HG03432 (cell line): ENCODE measurements around the gene NFATC2.

Experiments used
- ATAC-seq: cut with Tn5 transposase; IDR thresholded peaks from one replicate; pipeline ENCODE4 v1.9.1; 2021; ENCODE audit warnings: mild to moderate bottlenecking, moderate library complexity; ENCODE audit not compliant: unreplicated experiment

Gene NFATC2

DNA sequence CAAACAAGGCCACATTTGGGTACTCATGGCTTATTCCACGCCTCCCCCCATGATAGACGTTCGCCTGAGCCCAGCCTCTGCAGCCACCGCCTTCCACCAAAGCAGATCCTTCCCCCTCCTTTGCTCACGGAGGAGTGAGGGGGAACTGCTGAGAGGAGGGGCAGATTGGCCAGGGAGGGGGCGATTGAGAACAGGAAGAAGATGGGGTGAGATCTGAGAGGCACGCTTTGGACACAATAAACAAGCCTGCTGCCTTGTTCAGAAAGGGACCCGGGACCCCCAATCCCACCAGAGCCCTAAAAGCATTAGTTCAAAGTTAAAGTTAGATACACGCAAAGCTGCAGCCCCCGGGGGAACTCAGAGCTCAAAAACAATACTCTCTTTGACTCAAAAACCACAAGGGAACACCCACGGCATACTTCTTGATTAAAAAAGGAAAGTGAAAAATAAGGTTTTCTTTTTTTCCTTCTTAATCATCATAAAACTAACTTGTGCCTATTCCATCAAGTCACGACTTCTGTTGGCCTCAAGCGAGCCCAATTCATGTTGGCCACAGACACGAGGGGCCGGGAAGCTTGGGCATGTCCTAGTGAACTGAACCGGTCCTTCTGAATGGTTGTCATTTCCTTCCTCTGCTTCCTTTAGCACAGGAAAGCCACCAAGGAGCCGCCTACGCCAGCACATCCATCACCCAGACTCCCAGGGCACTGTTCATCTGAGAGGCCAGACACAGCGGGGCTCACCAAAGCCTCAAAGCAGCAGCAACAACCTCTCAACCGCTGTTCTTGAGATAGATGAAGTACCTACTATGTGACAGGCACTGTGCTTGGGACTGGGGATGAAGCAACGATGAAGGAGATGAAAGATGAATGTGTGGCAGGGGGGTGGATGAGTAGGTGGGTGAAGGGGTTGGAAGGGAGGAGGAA lies 44.7 kb downstream of the NFATC2 start:
- ATAC-seq: peak; percentile 55

DNA sequence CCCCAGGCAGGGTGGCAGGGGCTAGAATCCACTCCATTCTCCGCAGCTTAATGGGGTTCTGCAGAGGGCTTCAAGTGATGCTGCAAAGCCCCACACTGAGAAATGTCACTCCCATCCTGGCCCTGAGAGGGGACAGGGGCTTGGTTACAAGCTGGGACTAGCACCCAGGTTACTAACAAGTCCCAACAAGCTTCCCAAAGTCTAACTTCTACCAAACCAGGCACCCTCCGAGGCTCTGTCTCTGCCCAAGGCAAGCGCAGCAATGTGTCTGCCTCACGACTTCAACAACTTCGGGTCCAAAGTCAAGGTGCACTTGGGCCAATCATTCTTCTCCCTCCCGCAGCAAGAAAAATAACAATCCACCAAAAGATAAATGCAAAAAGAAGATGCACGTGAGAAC lies 45.6 kb downstream of the NFATC2 start:
- no peak for ATAC-seq

DNA sequence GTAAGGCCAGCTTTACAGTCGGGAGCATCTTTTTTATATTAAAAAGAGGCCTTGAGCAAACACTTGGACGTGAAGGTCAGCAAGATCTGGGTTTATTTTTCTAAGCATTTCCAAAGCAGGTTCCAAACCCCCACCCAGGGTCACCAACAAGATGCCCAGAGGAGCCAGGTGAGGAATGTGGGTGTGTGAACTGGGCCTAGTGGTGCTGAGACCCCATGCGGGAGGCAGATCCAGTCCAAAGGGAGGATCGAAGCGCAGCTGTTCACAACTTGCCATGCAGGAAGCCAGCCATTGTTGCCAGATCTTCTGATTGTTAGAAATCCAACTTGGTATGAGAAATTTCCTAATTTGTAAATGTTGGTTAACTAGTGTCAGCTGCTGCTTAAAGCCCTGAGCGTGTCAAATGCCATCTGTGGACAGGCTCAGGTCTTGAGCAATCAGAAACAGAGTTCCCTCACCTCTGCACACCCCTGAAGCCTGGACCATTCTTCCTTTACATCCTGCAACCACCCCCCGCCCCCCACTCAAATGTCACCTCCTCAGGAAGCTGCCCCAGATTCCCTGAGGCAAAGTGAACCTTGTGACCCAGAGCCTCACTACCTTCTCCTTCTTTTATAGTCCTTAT lies 46.5 kb downstream of the NFATC2 start:
- ATAC-seq: no peak

DNA sequence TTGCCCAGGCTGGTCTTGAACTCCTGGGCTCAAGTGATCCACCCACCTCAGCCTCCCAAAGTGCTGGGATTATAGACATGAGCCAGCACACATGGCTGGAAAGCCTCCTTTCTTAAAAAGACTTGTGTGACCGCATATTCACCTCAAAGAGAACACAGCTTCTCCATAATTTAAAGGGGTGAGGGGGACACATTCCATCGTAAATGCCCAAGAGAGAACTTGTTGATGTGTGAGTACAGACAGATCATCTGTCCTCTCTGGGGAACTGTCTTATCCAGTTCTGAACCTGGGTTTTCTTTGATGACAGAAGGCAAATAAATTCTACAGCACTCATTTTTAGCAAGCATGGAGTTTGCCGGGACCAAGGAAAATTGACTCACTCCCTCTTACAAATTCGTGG lies 47.2 kb downstream of the NFATC2 start:
- ATAC-seq: no peak

DNA sequence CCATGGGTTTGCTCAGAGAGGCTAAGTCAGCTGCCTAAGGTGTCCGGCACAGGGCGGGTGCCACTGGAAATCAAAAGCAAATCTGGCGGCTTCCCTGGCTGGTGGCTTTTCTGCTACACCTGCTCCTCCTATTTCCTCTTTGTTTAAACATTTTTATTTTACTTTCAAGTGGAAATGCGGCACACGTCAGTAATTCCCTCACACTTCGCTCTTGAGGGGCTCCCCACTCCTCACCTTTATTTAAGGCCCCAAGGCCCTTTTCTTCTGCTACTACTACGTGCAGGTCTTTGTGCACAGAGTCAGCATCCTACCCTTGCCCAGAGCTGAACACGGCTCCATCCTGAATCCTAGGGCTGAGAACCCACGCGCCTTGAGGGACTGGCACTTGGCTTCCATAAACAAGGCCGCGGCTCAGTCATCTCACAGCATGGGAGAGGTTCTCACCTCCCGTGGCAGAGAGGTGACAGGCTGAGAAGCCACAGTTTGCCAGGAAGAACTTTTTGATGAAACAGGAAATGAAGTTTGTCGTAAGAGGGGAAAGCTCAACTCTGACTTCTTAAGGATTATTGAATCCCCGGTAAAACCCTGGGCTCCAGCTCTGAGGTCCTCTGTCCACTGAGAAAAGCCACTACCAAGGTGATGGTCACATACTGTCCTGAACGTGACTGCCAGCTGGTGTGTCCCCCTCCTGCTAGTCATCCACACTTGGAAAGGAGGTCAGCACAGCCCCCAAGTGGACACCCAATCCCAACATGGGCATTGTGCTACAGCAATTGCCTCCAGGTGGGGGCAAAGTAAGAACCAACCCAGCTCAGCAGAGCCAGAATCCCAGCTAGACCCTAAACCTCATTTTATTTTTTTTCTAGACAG lies 48.0 kb downstream of the NFATC2 start:
- ATAC-seq: no peak

DNA sequence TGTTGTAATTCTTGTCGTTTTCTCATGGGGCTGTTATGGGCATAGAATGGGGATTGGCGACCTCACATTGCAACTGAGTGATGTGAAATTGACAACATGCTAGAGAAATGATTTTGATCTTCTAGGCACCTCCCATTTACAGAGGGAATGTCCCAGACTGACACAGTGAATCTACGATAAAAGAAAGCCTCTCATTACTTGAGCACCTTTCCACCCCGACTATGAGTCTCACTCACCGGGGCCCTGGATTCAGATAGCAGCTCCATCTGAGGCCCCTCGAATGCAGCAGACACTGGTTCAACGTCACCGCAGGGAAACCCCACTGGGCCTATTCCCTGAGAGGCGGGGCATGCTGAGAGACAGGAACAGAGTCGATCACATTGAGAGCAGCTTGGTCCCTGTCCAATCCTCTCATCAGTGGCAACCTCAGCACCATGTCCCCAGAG lies 49.1 kb downstream of the NFATC2 start:
- no peak for ATAC-seq

DNA sequence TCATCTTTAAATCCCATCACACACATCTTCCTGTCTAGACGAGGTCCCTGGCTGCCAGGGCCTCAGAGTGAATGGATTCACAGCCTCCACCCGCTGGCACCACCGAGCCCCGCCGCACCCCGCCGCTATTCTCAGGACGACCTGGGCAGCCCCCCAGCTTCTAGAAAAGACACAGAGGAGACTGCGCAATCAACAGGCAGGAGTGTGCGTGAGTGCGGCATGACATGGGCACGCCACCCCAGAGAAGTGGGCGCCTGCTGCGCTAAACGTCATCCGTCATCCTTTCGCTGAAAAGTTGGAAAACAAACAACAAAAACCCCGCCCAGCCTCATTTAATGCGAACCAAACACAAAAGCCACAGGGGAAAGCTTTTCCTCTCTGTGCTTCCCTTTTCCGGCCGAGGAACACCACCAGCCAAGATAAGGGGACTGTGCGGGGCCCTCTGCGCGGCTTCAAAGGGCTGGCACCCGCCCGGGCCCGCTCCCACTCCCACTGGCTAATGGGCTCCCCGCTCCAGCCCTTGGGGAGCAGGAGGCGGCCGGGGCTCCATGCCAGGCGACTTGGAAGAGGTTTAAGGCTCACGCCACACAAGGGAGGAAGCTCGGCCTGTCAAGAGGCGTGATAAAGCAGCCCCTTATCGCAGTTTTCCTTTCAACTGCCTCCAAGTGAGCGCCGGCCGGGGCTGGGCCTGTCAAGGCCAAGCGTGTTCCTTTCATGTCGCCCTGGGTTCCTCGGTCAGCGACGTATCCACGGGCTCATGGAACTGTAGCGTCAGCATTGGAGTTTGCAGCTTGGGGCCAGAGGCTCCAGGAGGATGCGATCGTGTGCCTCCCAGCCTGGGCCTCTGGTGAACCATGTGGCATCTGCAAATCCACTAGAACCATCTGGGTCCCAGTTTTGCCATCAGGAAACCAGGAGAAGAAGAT lies 50.1 kb downstream of the NFATC2 start:
- no peak for ATAC-seq

DNA sequence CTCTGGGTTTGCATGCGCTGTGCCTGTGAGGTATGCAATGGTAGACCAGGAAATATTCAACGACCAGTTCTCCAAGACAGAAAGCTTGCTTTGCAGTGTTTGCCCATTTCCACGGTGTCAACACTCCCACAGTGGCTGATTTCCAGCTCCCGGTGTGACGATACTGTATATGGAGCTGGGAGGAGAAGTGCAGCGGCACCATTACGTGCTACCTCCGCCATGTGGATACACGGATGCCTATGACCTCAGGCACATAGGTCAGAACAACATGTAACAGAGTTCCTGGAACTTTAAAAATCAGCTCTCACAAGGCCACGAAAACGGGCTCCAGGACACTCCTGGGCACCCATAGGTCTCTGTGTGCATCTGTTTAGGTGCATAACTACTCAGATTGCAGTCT lies 51.1 kb downstream of the NFATC2 start:
- no peak for ATAC-seq

DNA sequence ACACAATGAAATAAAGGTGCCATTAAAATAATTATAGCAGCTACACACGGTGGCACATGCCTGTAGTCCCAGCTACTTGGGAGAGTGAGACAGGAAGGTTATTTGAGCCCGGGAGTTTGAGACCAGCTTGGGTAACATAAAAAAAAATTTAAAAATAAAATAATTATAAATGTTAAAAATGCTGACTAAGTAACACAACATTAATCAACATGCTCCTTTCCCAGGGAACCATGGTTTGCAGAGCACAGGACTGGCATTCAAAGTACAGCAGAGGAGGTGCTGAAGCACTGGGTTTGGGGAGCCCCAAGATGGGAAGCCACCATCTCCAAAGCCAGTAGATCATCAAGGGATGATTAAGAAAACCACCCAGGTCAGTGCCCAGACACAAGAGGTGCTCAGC lies 51.9 kb downstream of the NFATC2 start:
- no peak for ATAC-seq

DNA sequence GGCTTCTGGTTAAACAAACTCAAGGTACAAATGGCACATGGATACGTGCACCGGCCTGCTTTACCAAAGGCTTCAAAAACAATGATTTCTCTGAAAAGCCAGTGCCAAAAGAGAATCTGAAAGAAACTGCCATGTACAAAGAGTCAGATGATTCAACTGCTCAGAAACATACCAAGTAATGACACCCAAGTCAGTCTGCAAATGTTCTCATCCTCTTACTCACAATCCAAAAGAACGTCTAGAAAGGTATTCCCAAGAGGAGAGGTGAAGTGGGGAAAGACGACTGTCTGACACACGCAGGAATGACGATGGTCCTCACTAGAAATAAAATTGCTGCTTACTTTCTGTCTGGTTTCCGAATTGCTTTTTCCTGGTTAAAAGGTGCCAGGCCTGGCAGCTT lies 52.9 kb downstream of the NFATC2 start:
- no peak for ATAC-seq

DNA sequence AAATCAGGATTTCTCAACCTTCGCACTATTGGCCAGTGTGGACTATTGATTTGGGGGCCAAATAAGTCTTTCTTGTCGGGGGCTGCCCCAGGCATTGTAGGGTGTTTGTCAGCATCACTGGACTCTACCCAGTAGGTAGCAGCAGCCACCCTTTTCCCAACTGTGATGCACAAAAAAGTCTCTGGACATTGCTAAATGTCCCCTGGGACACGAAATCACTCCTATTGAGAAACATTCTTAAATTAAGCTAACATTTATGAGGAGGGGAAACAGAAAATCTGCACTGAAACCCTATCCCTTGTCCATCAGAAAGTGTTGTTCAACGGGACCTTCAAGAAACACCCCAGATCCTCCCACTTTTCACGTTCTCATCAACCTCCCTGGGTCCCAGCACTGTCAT lies 54.2 kb downstream of the NFATC2 start:
- ATAC-seq: no peak

DNA sequence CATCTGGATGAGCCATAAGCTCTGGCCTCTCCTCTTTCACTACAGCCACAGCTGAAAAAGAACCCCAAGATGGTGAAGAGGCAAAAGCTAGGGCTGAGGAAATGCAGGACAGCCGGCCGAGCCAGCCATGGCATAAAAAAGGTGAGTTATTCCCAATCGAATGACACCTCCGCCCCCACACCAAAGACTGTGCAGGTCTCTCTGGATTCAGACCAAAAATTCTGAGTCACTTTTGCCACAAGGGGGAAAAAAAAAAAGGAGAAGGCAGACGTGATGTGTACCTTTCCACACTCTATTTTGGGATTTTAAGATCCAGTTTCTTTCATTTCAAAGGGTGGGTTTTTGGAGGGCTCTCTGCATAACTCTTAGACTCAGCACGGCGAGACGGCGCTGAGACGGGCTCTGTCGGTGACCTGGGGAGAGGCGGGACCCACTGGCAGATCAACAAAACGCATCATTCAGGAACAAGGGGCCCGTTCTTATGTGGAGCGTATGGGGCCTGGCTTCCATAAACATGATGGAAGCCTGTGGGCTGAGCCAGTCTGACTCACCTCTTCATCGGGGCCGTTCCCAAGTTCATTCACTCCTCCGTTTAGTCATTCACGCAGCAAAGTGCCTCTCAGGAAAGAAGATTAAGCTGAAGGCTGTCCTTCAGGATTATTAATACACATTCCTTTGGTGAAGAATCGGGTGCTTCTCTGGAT lies 54.8 kb downstream of the NFATC2 start:
- ATAC-seq: no peak

DNA sequence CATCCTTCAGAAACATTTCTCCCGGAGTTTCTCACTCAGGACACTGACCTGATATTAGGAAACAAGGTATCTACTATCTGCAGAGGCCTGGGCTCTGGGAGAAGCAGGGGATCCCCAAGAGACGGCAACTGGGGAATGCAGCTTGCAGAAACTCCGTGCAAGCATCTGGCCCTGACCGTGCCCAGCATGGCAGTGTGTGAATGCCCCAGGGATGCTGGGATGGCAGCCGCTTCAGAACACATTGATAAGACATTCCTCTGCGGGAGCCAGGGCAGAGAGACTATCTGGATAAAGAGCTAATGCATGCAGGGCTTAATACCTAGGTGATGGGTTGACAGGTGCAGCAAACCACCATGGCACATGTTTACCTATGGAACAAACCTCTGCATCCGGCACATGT lies 55.4 kb downstream of the NFATC2 start:
- no peak for ATAC-seq

DNA sequence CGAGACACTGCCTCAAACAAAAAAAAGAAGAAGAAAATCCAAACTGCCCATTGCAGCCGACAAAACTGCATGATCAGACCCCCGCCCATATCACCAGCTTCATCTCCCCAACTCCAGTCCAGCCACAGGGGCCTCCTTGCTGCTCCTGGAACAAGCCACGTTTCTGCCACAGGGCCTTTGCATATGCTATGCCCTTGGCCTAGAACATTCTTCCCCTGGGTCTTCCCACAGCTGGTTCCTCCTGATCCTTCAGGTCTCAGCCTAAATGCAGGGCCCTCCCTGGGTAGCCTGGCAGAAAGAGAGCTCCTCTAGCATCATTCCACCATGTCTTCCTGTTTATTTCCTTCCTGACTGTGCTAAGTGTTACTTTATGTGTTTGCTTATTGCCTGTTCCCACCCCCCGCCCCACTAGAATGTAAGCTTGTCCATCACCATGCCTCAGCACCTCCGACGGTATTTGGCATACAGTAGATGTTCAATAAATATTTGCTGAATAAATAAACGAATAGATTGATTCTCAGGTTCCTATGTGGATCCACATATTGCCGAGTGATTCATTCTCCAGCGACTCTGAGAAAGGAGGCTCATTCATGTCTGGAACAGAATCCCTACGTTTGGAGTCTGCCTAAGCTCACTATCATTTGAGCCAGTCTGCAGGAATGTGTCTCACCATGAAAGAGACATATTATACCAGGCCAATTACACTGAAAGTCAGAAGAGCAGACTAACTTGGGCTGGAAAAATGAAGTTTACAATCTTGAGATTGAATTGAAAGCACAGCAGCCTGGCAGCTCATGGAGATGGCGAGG lies 56.1 kb downstream of the NFATC2 start:
- no peak for ATAC-seq

DNA sequence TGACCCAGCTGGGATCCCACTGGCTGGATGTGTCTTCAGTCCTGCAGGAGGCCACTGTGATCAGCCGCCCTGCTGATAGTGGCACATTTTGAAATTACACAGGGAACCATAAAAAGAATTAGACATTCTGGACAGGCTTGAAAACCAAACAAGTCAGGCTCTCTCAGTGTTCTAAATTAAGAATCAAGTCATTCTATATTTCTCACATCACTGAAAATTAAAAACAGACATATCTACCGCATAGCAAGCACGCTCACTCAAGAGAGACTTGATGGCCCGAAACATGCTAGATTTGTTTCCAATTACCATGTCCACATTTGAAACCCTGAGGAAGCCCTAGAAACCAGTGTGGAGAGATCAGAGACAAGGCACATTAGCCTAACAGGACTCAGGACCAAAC lies 57.7 kb downstream of the NFATC2 start:
- no peak for ATAC-seq

DNA sequence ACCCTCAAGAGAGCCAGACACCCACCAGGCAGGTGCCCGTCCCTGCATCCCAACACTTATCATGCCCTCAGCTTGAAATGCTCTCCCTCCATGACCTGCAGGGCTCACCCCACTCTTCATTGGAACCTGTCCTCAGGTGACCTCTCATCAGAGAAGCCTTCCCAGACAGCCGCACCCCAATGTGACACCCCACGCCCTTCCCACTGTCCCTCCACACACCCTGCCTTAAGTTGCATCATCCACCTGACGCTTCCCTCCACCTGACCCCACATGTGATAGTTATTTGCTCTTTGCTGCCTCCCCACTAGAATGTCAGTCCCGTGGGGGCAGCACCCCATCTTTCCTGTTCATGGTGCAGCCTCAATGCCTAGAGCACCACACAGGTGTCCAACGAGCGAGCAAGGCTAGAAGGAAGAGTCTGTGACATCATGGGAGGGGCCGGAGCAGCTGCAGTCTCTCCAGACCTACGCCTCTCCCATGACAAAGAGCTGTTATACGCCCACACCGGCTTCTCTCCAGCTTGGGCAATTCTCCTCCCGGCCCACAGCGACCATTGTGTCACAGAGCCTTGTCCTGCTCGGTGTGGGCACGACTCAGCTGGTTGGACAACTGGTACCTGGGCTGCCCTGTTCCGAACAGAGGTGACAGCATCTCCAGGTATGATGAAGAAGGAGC lies 58.2 kb downstream of the NFATC2 start:
- no peak for ATAC-seq

DNA sequence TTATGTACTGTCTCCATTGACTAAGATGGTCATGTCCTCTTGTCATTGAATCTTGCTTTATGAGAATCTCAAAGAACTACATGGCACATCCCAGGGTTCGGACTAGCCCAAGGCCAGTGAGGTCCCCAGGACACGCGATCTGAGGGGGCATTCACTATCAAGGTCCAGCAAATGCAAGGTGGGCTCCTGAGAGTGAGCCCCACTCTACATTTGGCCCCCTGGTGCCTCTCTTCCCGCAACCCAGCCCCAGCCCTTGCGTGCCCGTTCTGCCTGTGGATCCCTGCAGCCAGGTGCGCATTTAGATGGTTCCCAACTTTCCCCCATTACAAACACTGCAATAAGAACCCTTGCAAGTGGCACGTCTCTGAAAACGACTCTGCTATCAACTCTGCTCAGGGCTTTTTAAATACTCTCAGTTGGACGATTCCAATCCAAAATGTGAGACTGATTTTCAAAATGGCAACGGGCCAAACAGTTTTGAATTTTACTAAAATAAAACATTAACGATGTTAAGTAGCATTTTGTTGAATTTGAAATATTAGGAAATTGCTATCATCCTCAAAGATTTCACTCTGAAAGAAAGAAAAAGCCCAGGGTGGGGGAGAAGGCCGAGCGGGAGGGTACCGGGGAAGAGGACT lies 59.6 kb downstream of the NFATC2 start:
- ATAC-seq: no peak

DNA sequence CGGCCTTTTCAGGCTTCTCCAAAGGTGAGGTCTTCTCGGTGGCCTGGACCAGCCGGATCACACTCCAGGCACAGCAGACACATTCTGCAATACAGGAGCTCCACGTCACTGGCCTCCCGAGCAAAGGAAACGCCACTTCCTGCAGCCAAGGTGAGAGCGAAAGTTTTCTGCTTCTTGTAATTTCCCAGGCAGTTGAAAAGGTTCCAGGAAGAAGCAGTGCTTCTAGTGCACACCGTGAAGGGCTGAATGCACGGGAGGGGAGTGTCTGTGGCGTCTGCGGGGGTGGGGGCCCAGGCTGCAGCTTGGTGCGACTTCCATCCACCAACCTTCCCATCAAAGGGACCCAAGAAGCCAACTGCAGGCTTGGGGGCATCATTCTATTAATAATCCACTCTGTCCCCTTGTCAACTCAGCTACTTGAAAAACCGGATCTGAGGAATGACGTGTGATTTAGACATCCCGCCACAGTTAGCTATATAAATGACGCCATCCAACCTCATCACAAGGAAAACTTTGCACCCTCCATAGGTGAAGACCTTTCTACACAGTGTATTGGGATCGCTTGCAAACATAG lies 61.1 kb downstream of the NFATC2 start:
- ATAC-seq: no peak
